Esophagus squamous epithelium (tissue), 5 donors: ENCODE results near the gene CCDC141. TPM values are rescaled to one million over a fixed set of nuclear protein-coding genes. Genes with fewer than 3 reads are reported as not detected.

Source experiments
- DNase-seq: peaks from one replicate; lab custom pipeline; 2025; lab: John Stamatoyannopoulos, UW
- H3K27ac ChIP-seq, 4 donors: fragments of 200-600 bp; sonication (generic); one replicate each; pipeline ENCODE4 v1.5.1; 2016 to 2019; ENCODE audit warnings: mild to moderate bottlenecking in 1 of 4
- H3K27me3 ChIP-seq, 4 donors: fragments of 200-600 bp; sonication (generic); 1 replicate in 3 of 4; 2 replicates in 1 of 4; pipeline versions ENCODE4 v1.5.1 to v1.6.0; 2017 to 2021; ENCODE audit warnings: antibody characterized with exemption in 1 of 4
- H3K36me3 ChIP-seq, 3 donors: fragments of 200-600 bp; sonication (generic); one replicate each; pipeline ENCODE4 v1.5.1; 2016 to 2019
- H3K4me1 ChIP-seq, 3 donors: fragments of 200-600 bp; sonication (generic); one replicate each; pipeline ENCODE4 v1.5.1; 2017 to 2019
- H3K4me3 ChIP-seq, 4 donors: fragments of 200-600 bp; sonication (generic); 1 replicate in 3 of 4; 2 replicates in 1 of 4; pipeline ENCODE4 v1.5.1; 2016 to 2019; ENCODE audit warnings: mild to moderate bottlenecking in 2 of 4, moderate library complexity in 1 of 4
- H3K9me3 ChIP-seq, 3 donors: fragments of 200-600 bp; sonication (generic); one replicate each; pipeline ENCODE4 v1.5.1; 2016 to 2019
- CTCF ChIP-seq, 6 experiments: fragments of 450-650 bp in 4 of 6; fragments of 200-600 bp in 2 of 6; sonication (generic) in 2 of 6; IDR thresholded peaks; one replicate each; pipeline ENCODE4 v1.5.1; 2016 to 2019; ENCODE audit warnings: antibody characterized with exemption in 6 of 6, mild to moderate bottlenecking in 4 of 6, moderate library complexity in 4 of 6
- POLR2A ChIP-seq, 4 donors: fragments of 450-650 bp; IDR thresholded peaks; one replicate each; pipeline ENCODE4 v1.6.1; 2017; ENCODE audit warnings: antibody characterized with exemption in 4 of 4, mild to moderate bottlenecking in 4 of 4, moderate library complexity in 3 of 4
- WGBS, 2 donors: methylation state at CpG; one replicate each; pipeline ENCODE4 v1.1.5; 2018; 5-methylcytosine and 5-hydroxymethylcytosine counted together
- intact Hi-C: fragments of 100-400 bp; cut with DNase I; formaldehyde crosslinking; loops from one replicate; pipeline ENCODE4 v1.15.0; 2022
- total RNA-seq, 4 donors: library from RNA; depleted of rRNA; stranded (reverse); fragments of >200 nt; gene quantifications; one replicate each; pipeline ENCODE4 v1.1.0, GENCODE V29; 2016
- donor health status: DM: yes; HTN: yes; CAD: no.

The CCDC141 gene
- total RNA-seq, 4 donors from 2014 or later: 0.26 to 3.1 (median 1.1) TPM

- Histone ChIP-seq H3K27ac (no peak overlapping the region), H3K9me3 (no peaks in the 10 kb centered on the region), H3K4me3 (no peak overlapping the region), H3K27me3 (peaks cover 0 to 3% (median 0%) of the 10 kb centered on the region in 4 donors), H3K36me3 (no peaks in the 10 kb centered on the region), H3K4me1 (no peaks in the 10 kb centered on the region)
- intact Hi-C loops: loop anchor here (5.0 kb wide), 1 partner anchor 114 kb away; no protein-coding TSS in a partner anchor
- 53 to 67% methylated on average over 2 of the region's 2 CpGs for WGBS, 2 donors
- TF ChIP-seq CTCF (IDR thresholded peaks at IDR 0.05) (no peak), POLR2A (IDR thresholded peaks at IDR 0.05) (no peak)
- DNase-seq: no peak
Observed at GRCh38 chr2:178911039-178911438, 138.9 kb downstream of the CCDC141 start.

- Histone ChIP-seq H3K36me3 (no peaks in the 10 kb centered on the region), H3K4me3 (no peak overlapping the region), H3K27me3 (no peaks in the 10 kb centered on the region), H3K27ac (no peak overlapping the region), H3K4me1 (no peaks in the 10 kb centered on the region), H3K9me3 (no peaks in the 10 kb centered on the region)
- WGBS, 2 donors: 54 to 59% methylated on average over 5 of the region's 5 CpGs
- intact Hi-C loops: loop anchor here (5.0 kb wide), 1 partner anchor 113 kb away; no protein-coding TSS in a partner anchor
- no peak for TF ChIP-seq CTCF (IDR thresholded peaks at IDR 0.05)
- no peak for TF ChIP-seq POLR2A (IDR thresholded peaks at IDR 0.05)
- DNase-seq: no peak
Observed at GRCh38 chr2:178910005-178910404, 139.9 kb downstream of the CCDC141 start.

- H3K4me3 ChIP-seq: no peak overlapping the region
- H3K27me3 ChIP-seq: no peaks in the 10 kb centered on the region
- H3K36me3 ChIP-seq: no peaks in the 10 kb centered on the region
- no peaks in the 10 kb centered on the region for H3K4me1 ChIP-seq
- no peak for DNase-seq
- TF ChIP-seq POLR2A (IDR thresholded peaks at IDR 0.05): no peak
- no peaks in the 10 kb centered on the region for H3K9me3 ChIP-seq
- 42 to 61% methylated on average over 2 of the region's 2 CpGs for WGBS, 2 donors
- intact Hi-C loops: no loop called here
- no peak overlapping the region for H3K27ac ChIP-seq
Observed at GRCh38 chr2:178909507-178909906, 140.4 kb downstream of the CCDC141 start.

GRCh38 chr2:178908810-178909209 lies 141.1 kb downstream of the CCDC141 start:
- intact Hi-C loops: no loop called here
- no peak for DNase-seq

GRCh38 chr2:178905261-178905660 lies 144.7 kb downstream of the CCDC141 start:
- no peak for TF ChIP-seq POLR2A (IDR thresholded peaks at IDR 0.05)
- no peak for TF ChIP-seq CTCF (IDR thresholded peaks at IDR 0.05)
- no peak overlapping the region for H3K4me3 ChIP-seq
- intact Hi-C loops: no loop called here
- H3K9me3 ChIP-seq: no peaks in the 10 kb centered on the region
- H3K4me1 ChIP-seq: no peaks in the 10 kb centered on the region
- no peaks in the 10 kb centered on the region for H3K36me3 ChIP-seq
- no peak overlapping the region for H3K27ac ChIP-seq
- H3K27me3 ChIP-seq: no peaks in the 10 kb centered on the region
- 33 to 42% methylated on average over 2 of the region's 2 CpGs for WGBS, 2 donors
- DNase-seq: no peak

More at GRCh38 chr2:178908810-178909209, 141.1 kb downstream of the CCDC141 start:
- no peak overlapping the region for H3K27ac ChIP-seq
- no peak overlapping the region for H3K4me3 ChIP-seq
- TF ChIP-seq CTCF (IDR thresholded peaks at IDR 0.05): no peak
- no peak for TF ChIP-seq POLR2A (IDR thresholded peaks at IDR 0.05)
- no peaks in the 10 kb centered on the region for H3K9me3 ChIP-seq
- H3K36me3 ChIP-seq: no peaks in the 10 kb centered on the region
- H3K27me3 ChIP-seq: no peaks in the 10 kb centered on the region
- no peaks in the 10 kb centered on the region for H3K4me1 ChIP-seq

- Histone ChIP-seq H3K36me3 (no peaks in the 10 kb centered on the region), H3K9me3 (no peaks in the 10 kb centered on the region), H3K4me1 (no peaks in the 10 kb centered on the region), H3K27me3 (no peaks in the 10 kb centered on the region), H3K4me3 (no peak overlapping the region), H3K27ac (no peak overlapping the region)
- no peak for DNase-seq
- TF ChIP-seq POLR2A (IDR thresholded peaks at IDR 0.05) (no peak), CTCF (IDR thresholded peaks at IDR 0.05) (no peak)
- intact Hi-C loops: no loop called here
Observed at GRCh38 chr2:178899656-178900055, 150.3 kb downstream of the CCDC141 start.
